CD4-positive, alpha-beta T cell treated with Interleukin-15 for 4 hours (primary cell): ENCODE measurements around the gene SLC9A2.

Source experiments
- DNase-seq: peaks from one replicate; pipeline ENCODE4 v3.0.0-alpha.2; 2020; ENCODE audit warnings: low spot score

The SLC9A2 gene

GRCh38 chr2:102674836-102675235 is 55.5 kb downstream of the SLC9A2 start:
- no peak for DNase-seq

- no peak for DNase-seq
These were observed 58.2 kb downstream of the SLC9A2 start for GRCh38 chr2:102677244-102678215.

- DNase-seq, result no peak
These were observed 59.1 kb downstream of the SLC9A2 start for GRCh38 chr2:102678442-102678841.

- DNase-seq, result no peak
These were observed 67.4 kb downstream of the SLC9A2 start for GRCh38 chr2:102686479-102687439.

- DNase-seq, result no peak
These were observed 70.7 kb downstream of the SLC9A2 start for GRCh38 chr2:102690012-102690411.

DNA sequence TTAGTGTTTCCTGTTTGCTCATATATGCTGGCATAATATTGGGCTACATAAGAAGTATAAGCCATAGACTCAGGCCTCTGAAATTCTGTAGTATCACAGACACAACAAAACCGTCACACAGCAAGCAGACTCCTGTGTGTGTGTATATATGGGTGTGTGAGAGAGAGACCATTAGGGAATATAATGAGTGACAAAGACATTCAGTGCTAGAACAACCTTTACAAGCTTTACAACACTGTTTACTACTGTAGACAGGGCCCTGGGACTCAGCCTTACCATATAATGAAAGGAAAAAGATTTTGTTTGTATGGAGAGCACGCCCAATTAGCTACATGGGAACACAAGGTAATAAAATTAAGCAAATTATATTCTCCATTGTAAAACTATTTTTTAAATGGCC is 77.1 kb downstream of the SLC9A2 start:
- DNase-seq, result no peak

GRCh38 chr2:102698369-102699111 is 79.2 kb downstream of the SLC9A2 start:
- DNase-seq, result no peak

DNA sequence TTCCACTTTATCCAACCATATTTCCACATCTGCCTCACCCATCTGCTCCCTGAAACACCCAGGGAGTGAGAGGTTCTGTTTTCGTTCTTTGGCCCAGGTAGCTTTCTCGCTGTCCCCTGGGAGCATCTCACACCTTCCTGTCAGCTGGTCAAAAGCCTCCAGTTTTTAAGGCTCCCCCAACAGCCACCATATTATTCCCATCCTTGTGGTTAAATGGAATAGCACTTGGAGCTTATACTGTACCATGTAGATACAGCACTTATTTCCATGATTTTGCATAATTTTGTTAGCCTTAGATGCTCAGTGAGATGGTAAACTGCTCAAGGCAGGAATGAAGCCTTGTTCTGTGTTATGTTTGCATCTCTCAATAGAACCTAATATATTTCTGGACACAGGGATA is 84.0 kb downstream of the SLC9A2 start:
- DNase-seq, result no peak

DNA sequence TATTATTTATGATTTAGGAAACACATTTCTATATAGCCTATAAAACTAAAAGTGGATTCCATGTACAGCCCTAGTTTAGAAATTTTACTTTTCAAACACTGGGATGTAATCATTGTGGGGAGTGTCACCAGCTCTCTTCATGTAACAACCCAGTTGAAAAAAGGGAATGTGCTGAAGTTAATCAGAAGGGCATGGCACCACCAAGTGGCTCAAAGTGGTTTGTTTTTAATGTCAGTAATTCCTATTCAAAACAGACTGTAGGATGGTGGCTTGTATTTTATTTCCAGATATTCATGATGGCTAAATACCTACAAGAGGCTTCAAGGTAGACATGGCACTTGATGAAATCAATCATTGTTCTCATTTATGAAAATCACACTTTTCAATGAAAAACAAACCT is 84.4 kb downstream of the SLC9A2 start:
- DNase-seq, result no peak

DNA sequence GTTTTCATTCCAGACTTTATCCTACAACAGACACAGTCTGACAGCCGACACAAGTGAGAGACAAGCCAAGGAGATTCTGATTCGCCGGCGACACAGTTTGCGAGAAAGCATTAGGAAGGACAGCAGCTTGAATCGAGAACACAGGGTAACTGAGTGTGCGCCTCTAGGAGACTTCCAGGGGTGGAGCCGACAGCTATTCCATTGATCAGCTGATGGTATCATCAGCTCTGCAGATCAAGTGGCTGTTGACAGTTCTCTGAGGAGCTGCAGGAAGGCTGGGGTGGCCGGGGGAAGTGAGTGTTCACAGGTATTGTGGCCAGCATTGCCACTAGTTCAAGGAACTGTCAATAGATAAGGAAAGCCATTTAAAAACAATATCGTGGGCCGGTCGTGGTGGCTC is 85.2 kb downstream of the SLC9A2 start:
- DNase-seq, result no peak

GRCh38 chr2:102707796-102708695 is 88.7 kb downstream of the SLC9A2 start:
- DNase-seq, result no peak

GRCh38 chr2:102708847-102709559 is 89.7 kb downstream of the SLC9A2 start:
- DNase-seq, result no peak

DNA sequence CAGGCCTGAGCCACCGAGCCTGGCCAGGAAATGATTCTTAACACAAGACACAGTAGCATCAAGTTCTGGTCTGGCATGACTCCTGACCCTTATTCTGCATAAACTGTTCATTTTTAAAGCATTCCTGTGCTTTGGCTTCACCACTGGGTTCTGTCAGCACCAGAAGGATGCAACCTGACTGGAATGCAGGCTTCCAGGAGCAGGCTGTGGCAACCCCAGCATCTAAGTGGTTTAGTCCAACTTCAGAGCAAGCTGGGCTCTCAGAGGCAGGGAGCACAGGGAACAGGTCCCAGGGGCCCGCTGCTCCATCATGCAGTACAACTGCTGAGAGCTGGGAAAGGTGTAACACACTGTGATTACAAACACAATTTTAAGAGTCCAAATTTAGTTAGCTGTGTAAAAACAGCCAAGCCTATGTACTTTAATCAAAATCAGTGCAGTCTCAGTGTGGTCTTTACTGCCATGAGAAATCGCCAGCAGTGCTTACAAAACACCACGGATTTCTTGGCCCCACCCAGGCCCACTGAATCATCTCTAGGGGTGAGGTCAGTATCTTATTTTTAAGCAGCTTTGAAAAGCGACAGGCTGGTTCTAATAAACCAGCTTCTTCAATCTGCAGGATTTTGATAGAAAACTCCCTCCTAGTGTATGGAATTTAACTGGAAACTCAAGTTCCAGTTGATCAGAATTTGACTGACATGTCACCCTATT is 98.1 kb downstream of the SLC9A2 start:
- DNase-seq, result no peak

- DNase-seq, result no peak
These were observed 99.3 kb downstream of the SLC9A2 start for GRCh38 chr2:102718387-102719316.

DNA sequence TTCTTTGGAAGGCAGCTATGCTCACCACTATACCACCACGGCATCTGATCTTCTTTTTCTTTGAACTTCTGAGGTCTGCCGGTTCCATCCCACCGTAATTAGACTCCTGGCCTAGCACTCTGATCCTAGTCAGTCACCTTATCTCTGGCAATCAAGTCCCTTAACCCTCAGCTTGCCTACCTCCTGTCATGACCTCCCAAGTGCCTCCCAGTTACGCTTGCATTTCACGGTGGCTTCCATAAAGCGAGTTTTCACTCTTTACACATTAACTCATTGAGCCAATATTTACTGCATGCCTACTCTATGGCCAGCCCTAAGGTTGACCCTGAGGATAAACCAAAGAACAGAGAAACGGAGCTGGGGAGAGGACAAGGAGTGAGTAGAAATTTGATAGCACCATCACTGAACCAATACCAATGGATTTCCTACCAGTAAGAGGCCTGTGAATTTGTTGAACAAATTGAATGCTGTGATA is 104.7 kb downstream of the SLC9A2 start:
- DNase-seq, result no peak

GRCh38 chr2:102724553-102724952 is 105.2 kb downstream of the SLC9A2 start:
- no peak for DNase-seq

DNA sequence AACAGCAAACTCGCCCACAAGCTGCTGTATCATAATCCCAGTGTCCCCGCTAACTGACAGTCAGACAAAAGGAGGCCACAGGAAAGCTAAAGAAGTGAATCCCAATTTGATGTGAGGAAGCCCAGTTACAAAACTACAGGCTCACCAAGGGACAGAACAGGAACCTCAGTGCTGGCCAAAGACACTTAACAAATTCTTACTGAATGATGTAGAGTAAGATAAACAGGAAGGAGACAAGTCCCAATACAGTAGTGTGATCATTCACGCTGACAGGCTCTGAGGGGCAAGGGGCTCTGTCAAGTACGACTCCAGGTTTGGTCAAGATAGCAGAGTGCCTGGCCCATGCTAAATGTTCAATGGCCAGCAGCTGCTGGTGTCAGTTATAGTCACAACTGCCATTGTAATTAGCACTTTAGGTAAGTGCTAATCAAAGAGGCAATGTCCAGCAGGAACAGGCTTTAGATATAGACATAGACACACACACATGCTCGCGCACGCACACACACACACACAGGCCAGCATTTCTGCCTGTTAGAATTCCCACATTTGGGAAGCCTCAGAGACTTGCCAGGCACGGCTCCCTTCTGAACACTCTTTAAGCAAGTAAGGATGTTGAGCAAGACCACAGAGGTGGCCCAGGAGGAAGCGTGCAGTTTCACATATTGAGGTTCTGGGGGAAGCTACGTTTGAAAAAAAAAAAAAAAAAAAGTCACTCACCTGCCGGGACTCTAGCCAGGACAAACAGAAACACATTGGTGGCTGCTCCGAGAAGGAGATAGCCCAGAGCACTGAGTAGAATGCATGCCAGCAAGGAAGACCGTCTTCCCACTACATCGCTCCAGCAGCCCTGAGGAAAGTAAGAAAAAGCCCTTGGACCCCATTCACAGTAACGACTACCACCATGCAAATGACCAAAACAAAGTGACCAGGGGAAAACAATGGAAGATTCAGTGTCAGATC is 107.1 kb downstream of the SLC9A2 start:
- DNase-seq, result no peak
